ENCODE results near the gene SEC23A. TPM values are rescaled to one million over a fixed set of nuclear protein-coding genes. Genes with fewer than 3 reads are reported as not detected.
"Not testable (repeated sequence)": the region's sequence is repeated elsewhere in the genome, so short reads cannot be mapped to it uniquely, and the experiment has no call there.

The SEC23A gene
- total RNA-seq, result 10 to 100 TPM; 36.3 to 38.1 TPM

DNA sequence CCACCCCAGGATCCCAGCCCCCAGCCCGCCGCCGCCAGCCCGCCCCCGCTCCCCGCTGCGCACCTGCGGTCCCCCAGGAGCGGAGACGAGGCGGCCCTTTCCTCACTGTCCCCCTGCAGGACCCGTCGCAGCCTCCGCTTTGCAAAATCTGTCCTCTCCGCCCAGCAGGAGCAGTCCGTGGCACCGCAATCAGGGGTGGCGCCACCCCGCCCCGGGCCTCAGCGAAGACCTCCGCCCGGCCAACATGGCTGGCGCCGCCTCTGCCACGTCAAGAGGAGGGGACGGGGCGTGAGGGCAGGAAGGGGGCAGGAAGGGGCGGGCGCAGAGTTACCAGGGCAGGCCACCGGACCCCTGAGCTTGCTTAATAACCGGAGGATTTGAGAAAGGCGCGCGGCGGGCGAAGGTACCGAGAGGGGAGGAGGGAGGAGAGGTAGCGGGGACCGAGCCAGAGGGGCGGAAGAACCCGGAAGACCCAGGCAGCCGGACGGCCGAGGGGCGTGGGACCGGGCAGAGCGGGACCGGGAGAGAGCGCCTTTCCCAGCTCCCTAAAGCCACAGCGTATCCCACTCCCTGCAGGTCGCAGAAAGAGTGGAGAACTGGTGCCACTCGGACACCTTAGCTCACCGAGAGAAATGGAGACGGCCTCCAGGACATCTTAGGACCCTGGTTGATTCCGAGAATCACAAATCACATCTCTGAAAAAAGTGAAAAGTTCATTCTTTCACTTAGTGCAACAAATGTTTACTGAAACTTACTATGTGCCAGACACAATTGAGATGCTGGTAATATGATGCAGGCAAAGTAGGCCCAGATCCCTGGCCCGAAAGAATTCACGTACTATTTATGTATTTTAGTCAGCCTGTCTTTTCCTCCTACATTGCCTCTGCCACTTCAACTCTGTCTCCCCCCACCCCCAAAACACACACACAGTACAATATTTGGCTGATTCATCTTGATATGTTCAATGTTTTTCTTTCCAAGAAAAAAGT lies at the start of gene SEC23A:
TSS of gene SEC23A (minus strand) at position 267 of the 989 bp plus-strand sequence. CDS start 7,117 bp downstream, outside the sequence.
- peaks cover 10% of the 10 kb centered on the region for H3K36me3 Mint-ChIP-seq

DNA sequence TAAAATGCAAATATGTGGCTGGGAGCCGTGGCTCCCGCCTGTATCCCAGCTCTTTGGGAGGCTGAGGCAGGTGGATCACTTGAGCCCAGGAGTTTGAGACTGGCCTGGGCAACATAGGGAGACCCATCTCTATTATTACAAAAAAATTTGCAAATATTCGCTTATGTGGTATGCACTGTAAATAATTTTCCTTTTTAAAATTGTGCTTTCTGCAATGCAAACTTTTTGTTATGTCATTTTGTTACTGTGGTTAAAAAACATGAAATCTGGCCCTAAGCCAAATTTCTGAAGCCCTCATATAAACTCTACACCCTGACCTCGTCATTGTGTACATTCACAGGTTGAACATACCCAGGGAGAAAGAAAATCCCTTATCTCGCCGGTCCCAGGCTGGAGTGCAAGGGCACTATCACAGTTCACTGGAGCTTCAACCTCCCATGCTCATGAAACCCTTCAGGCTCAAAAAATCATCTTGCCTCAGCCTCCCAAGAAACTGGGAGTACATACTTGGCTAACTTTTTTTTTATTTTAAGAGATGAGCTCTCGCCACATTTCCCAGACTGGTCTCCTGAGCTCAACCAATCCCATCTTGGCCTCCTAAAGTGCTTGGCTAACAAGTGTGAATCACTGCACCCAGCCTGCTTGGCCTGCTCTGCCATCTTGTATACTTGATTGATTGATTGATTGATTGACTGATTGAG lies 42.4 kb upstream of the SEC23A start:
- no peak for DNase-seq
- Mint-ChIP-seq H3K4me3 (no peak overlapping the region), H3K27me3 (no peaks in the 10 kb centered on the region), H3K9me3 (peaks cover 2% of the 10 kb centered on the region), H3K4me1 (no peaks in the 10 kb centered on the region), H3K27ac (peak overlapping the region; percentile 39), H3K36me3 (peaks cover 37% of the 10 kb centered on the region)

More for the DNA sequence above, at the start of gene SEC23A:
- peaks cover 48% of the 10 kb centered on the region for H3K4me1 Mint-ChIP-seq
- peak; percentile 86 for DNase-seq
- H3K4me3 Mint-ChIP-seq, result peak within 1 kb of the TSS; percentile 96
- peak within 1 kb of the TSS; percentile 95 for H3K27ac Mint-ChIP-seq
- no peaks in the 10 kb centered on the region for H3K9me3 Mint-ChIP-seq
- no peaks in the 10 kb centered on the region for H3K27me3 Mint-ChIP-seq

DNA sequence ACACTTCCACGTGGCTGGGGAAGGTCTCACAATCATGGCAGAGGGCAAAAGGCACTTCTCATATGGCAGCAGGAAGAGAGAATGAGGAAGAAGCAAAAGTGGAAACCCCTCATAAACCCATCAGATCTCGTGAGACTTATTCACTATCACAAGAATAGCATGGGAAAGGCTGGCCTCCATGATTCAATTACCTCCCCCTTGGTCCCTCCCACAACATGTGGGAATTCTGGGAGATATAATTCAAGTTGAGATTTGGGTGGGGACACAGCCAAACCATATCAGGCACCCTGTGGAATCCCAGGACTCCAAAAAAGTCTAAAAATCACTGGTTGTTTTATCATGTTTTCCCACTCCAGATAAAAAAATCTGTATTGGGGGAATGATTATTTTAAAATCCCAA lies 40.2 kb upstream of the SEC23A start:
- not testable (repeated sequence) for H3K27me3 Mint-ChIP-seq, H3K27ac Mint-ChIP-seq, H3K4me3 Mint-ChIP-seq, DNase-seq, H3K9me3 Mint-ChIP-seq, H3K4me1 Mint-ChIP-seq
- H3K36me3 Mint-ChIP-seq, result peaks cover 42% of the 10 kb centered on the region

DNA sequence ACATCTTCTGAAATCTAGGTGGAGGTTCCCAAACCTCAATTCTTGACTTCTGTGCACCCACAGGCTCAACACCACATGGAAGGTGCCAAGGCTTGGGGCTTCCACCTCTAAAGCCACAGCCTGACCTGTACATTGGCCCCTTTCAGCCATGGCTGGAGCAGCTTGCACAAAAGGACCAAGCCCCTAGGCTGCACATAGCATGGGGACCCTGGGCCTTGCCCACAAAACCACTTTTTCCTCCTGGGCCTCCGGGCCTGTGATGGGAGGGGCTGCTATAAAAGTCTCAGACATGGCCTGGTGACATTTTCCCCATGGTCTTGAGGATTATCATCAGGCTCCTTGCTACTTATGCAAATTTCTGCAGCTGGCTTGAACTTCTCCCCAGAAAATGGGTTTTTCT lies 38.6 kb upstream of the SEC23A start:
- H3K4me3 Mint-ChIP-seq, H3K27me3 Mint-ChIP-seq, DNase-seq, H3K27ac Mint-ChIP-seq, H3K9me3 Mint-ChIP-seq, H3K4me1 Mint-ChIP-seq: not testable (repeated sequence)
- H3K36me3 Mint-ChIP-seq, result peaks cover 39% of the 10 kb centered on the region

DNA sequence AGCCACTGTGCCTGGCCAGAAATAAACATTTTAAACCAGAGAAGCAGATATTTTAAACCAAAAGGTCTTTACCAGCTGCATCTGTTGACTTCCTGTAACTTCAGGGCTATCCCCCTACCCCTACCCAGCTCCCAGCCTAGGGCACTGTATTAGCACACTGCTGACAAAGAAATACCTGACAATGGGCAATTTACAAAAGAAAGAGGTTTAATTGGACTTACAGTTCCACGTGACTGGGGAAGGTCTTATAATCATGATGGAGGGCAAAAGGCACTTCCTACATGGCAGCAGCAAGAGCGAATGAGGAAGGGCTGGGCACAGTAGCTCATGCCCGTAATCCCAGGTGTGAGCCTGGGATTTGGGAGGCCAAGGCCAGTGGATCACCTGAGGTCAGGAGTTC lies 37.1 kb upstream of the SEC23A start:
- Mint-ChIP-seq H3K27ac (no peak overlapping the region), H3K36me3 (peaks cover 39% of the 10 kb centered on the region)

DNA sequence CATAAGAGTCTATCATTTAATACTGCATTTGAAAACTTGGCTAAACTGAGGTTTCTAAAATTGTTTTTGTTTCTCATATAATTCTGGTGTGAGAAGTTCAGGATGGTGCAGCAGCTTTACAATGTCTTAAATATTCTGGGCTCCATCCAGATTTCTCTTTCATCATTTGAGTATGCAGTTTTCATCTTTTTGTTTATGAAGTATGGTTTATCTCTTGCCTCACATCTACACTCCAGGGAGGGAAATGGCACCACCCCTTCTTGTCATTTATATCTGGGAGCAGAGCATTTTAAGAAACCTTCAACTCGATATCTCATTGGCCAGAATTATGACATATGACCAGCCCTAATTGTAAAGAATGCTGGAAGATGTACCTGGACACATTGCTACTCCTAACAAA lies 35.4 kb upstream of the SEC23A start:
- no peak overlapping the region for H3K27ac Mint-ChIP-seq
- H3K36me3 Mint-ChIP-seq, result peaks cover 41% of the 10 kb centered on the region

More for the DNA sequence above, 37.1 kb upstream of the SEC23A start:
- Mint-ChIP-seq H3K27me3 (no peaks in the 10 kb centered on the region), H3K4me1 (no peaks in the 10 kb centered on the region), H3K9me3 (peaks cover 2% of the 10 kb centered on the region), H3K4me3 (no peak overlapping the region)
- DNase-seq, result no peak

DNA sequence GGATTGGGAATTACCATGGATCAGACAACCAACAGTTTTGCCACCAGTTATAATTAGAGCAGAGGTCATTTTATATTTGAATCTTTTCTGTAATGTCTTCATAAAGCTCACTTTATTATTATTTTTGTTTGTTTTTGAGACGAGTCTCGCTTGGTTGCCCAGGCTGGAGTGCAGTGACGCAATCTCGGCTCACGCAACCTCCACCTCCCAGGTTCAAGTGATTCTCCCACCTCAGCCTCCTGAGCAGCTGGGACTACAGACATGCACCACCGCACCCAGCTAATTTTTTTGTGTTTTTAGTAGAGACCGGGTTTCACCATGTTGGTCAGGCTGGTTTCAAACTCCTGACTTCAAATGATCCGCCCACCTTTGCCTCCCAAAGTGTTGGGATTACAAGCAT lies 34.8 kb upstream of the SEC23A start:
- not testable (repeated sequence) for DNase-seq, H3K4me3 Mint-ChIP-seq, H3K4me1 Mint-ChIP-seq, H3K9me3 Mint-ChIP-seq, H3K27me3 Mint-ChIP-seq, H3K27ac Mint-ChIP-seq
- H3K36me3 Mint-ChIP-seq, result peaks cover 37% of the 10 kb centered on the region

More for the DNA sequence above, 35.4 kb upstream of the SEC23A start:
- H3K4me3 Mint-ChIP-seq, result no peak overlapping the region
- peaks cover 2% of the 10 kb centered on the region for H3K9me3 Mint-ChIP-seq
- no peaks in the 10 kb centered on the region for H3K27me3 Mint-ChIP-seq
- DNase-seq, result no peak
- peaks cover 3% of the 10 kb centered on the region for H3K4me1 Mint-ChIP-seq

DNA sequence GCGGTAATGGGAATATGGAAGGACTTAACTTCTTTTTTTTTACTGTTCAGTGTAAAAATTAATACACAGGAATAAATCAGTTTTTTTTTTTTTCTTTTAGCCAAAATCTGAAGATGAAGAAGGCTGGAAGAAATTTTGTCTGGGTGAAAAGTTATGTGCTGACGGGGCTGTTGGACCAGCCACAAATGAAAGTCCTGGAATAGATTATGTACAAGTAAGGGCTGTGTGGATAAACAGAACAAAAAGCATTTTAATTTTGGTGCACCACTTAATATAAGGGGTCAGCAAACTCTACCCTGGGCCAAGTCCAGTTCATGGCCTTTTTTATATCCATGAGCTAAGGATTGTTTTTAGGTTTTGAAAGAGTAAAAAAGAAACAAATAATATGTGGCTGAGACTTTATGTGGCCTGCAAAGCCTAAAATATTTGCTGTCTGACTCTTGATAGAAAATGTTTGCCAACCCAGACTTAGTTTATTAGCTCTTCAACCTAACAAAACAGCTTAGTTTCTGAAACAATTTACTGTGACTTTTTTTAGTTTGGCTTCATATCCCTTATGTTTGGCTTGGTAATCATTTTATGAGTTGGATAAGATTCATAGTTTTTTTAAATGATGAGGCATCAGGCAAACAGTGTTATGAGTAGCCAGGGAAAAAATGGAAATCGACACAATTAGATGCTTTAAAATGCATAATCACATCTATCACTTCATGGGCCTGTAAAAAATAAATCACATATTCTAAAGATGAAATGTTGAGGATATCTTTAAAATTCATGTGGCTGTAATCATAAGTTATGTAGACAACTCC lies 19.5 kb upstream of the SEC23A start:
- Mint-ChIP-seq H3K36me3 (peaks cover 8% of the 10 kb centered on the region), H3K27ac (no peak overlapping the region), H3K9me3 (no peaks in the 10 kb centered on the region), H3K4me1 (peaks cover under 1% of the 10 kb centered on the region), H3K27me3 (no peaks in the 10 kb centered on the region), H3K4me3 (no peak overlapping the region)
- no peak for DNase-seq

DNA sequence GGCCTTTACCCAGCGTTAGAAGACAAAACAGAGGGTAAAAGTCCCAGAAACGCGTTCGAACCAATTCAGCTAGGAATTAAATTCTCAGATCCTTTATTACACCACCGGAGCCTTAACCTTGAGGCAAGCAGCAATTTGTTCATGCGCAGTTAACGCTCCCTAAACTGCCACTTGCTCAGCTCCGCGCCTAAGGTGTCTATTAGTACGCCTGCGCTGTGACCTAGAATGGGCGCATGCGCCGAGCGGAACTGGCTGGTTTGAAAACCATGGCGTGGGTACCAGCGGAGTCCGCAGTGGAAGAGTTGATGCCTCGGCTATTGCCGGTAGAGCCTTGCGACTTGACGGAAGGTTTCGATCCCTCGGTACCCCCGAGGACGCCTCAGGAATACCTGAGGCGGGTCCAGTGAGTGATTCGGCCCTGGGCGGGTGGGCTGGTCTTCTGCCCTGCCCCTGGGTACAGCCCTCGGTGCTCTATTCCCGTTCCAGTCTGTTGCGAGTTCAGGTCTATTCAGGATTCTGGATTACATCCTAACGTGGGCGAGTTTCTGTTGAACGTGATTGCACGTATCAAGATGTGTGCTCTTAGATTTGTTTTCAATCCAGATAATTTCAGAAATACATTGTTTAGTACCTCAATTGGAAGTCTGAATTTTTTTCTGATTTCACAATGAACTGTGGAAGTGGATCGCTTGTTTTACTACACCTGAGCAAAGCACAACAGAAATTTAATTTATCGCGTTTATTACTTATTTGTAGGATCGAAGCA lies 11.2 kb upstream of the SEC23A start, which contains the start of gene GEMIN2:
TSS of gene GEMIN2 (plus strand) at position 251 of the 766 bp plus-strand sequence. CDS start at position 267, 16 bp downstream.
- H3K27ac Mint-ChIP-seq, result peak within 1 kb of the TSS; percentile 94
- H3K27me3 Mint-ChIP-seq, result no peaks in the 10 kb centered on the region
- DNase-seq, result peak; percentile 94
- H3K9me3 Mint-ChIP-seq, result no peaks in the 10 kb centered on the region
- H3K4me1 Mint-ChIP-seq, result peaks cover 21% of the 10 kb centered on the region
- H3K4me3 Mint-ChIP-seq, result peak within 1 kb of the TSS; percentile 92
- H3K36me3 Mint-ChIP-seq, result peaks cover 8% of the 10 kb centered on the region

DNA sequence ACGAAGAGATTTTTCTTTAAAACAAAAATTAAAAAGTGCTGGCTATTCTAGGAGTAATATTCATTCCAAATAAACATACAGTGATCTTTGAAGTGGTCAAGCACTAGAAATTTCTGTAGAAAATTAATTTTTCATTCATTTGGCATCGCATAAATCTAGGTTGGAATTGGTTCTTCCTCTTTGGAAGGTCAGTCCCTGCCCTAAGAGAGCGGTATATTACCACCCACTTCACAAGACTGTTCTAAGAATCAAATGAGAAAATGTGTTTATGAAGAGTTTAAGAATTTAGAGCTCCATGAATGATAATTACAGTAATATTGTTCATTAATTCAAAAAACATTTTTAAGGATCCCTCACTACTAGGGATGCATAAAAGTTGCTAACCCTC lies 10.6 kb upstream of the SEC23A start:
- Mint-ChIP-seq H3K27ac (peak overlapping the region; percentile 94), H3K4me1 (peaks cover 21% of the 10 kb centered on the region), H3K36me3 (peaks cover 8% of the 10 kb centered on the region), H3K4me3 (peak overlapping the region; percentile 92), H3K9me3 (no peaks in the 10 kb centered on the region), H3K27me3 (no peaks in the 10 kb centered on the region)
- no peak for DNase-seq

DNA sequence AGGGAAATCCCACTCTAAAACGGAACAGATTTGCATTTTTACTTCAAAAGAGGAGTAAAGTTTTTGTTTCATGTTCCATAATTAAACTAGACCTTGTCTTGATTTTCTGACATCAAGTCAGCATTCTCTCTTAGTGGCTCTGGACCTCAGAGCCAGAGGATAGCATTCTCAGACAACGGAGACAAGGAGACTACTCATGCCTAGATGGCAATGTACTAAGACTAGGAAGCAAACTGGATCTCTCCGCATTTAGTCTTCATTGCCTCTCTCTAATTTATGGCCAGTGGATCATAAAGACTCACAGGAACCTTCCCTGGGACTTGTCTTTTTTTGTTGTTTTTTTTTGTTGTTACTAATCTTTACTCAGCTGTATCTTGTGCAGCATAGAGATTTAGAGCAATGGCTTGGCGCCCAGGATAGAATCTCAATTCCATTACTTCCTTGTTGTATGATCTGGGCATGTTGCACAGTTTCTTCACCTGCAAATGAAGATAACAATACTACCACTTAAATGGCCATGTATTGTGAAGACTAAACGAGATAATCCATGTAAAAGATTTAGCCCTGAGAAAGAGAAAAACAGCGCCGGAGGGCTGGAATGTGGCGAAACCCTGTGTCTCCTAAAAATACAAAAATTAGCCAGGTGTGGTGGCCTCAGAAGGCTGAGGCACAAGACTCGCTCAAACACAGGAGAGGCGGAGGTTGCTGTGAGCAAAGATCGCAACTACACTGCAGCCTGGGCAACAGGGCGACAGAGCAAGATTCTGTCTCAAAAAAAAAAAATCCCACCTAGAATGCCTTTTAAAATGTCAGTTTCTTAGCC lies 7.1 kb upstream of the SEC23A start:
- no peak overlapping the region for H3K4me3 Mint-ChIP-seq
- no peaks in the 10 kb centered on the region for H3K9me3 Mint-ChIP-seq
- H3K4me1 Mint-ChIP-seq, result peaks cover 27% of the 10 kb centered on the region
- DNase-seq, result no peak
- H3K27me3 Mint-ChIP-seq, result no peaks in the 10 kb centered on the region
- no peaks in the 10 kb centered on the region for H3K36me3 Mint-ChIP-seq
- no peak overlapping the region for H3K27ac Mint-ChIP-seq

DNA sequence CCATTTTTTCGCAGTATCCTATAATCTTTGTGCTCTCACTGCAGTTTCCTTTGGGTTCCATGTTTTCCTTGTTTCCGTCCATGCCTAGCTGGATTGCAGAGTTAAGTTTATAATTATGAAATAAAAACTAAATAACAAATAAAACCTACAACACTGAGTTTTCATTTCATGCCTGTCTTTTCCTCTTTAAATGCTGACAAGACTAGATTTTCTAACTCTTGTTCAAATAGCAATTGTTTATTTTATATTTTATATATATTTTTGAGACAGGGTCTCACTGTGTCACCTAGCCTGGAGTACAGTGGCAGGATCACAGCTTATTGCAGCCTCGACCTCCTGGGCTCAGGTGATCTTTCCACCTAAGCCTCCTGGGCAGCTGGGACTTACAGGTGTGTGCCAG lies 5.8 kb upstream of the SEC23A start:
- Mint-ChIP-seq H3K27me3 (no peaks in the 10 kb centered on the region), H3K4me1 (peaks cover 31% of the 10 kb centered on the region), H3K36me3 (no peaks in the 10 kb centered on the region), H3K4me3 (no peak overlapping the region), H3K9me3 (no peaks in the 10 kb centered on the region), H3K27ac (no peak overlapping the region)
- DNase-seq, result no peak

DNA sequence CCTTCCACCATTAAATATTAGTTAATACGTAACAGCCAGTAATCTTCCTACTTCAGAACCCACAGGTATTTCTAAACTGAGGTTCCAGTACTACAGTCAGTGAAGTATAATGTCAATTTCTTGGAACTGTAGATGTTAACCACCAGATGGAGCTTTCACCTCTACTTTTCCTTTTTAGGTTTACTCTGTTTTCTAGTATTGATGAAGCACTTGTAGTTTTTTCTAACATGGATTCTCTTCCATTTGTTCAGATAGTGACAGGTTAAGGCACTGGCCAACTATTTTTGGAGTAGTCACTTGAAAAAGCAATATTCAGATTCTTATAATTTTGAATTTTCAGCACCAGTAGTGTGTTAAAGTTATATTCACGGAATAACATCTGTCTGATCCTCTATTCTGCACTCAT lies 4.6 kb upstream of the SEC23A start:
- DNase-seq, result no peak
- H3K4me1 Mint-ChIP-seq, result peaks cover 29% of the 10 kb centered on the region
- no peak overlapping the region for H3K4me3 Mint-ChIP-seq
- no peaks in the 10 kb centered on the region for H3K27me3 Mint-ChIP-seq
- H3K36me3 Mint-ChIP-seq, result peaks cover 1% of the 10 kb centered on the region
- no peak overlapping the region for H3K27ac Mint-ChIP-seq
- no peaks in the 10 kb centered on the region for H3K9me3 Mint-ChIP-seq

Data from activated naive CD8-positive, alpha-beta T cell treated with anti-CD3 and anti-CD28 coated beads for 36 hours (primary cell).